ENCODE measurements around the gene VSIG4. TPM values are rescaled to one million over a fixed set of nuclear protein-coding genes. Genes with fewer than 3 reads are reported as not detected.
"Not testable (repeated sequence)": the region's sequence is repeated elsewhere in the genome, so short reads cannot be mapped to it uniquely, and the experiment has no call there.

VSIG4 gene
- polyA plus RNA-seq (2011; rRNA removed) (not detected in 2 replicates), polyA minus RNA-seq (2011; rRNA and poly(A)+ RNA removed) (not detected in 2 replicates)

- H3K27me3 ChIP-seq (ENCODE audit: control insufficient read depth, insufficient read depth, low read length) = no peaks in the 10 kb centered on the region
- POLR2A ChIA-PET = no interaction called here
- CTCF ChIA-PET = no interaction called here
- TF ChIP-seq CTCF (IDR thresholded peaks at IDR 0.05; ENCODE audit: insufficient read depth, low read depth, low read length) = no peak
- no peak within 1 kb of the TSS for H3K4me3 ChIP-seq (ENCODE audit: low read depth, low read length)
- no peaks in the 10 kb centered on the region for H3K36me3 ChIP-seq (ENCODE audit: control insufficient read depth, insufficient read depth, low read length)
- no peak for DNase-seq (ENCODE audit: low read depth)
Observed at GRCh38 chrX:66039944-66040343, at the start of gene VSIG4. Gene VSIG4, minus strand, starts transcription at chrX:66040080. Its CDS starts 82 bp downstream, at chrX:66039998.

DNA sequence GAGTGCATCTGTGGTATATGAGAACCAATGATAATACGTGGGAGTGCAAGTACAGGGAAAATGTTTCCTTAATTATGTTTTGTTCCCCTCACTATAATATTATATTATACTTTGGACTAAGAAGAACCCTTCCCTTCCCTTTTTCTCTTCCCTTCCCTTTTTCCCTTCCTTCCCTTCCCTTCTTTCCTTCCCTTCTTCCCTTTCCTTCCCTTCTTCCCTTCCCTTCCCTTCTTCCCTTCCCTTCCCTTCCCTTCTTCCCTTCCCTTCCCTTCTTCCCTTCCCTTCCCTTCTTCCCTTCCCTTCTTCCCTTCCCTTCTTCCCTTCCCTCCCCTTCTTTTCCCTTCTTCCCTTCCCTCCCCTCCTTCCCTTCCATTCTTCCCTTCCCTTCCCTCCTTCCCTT, 36.9 kb upstream of the VSIG4 start:
- ChIA-PET POLR2A (no interaction called here), CTCF (no interaction called here)
- no peak overlapping the region for H3K4me3 ChIP-seq (ENCODE audit: low read depth, low read length)

GRCh38 chrX:66074920-66075879, 35.3 kb upstream of the VSIG4 start:
- no peak for DNase-seq (ENCODE audit: low read depth)
- POLR2A ChIA-PET = no interaction called here
- Histone ChIP-seq H3K36me3 (ENCODE audit: control insufficient read depth, insufficient read depth, low read length) (no peaks in the 10 kb centered on the region), H3K27me3 (ENCODE audit: control insufficient read depth, insufficient read depth, low read length) (no peaks in the 10 kb centered on the region), H3K4me3 (ENCODE audit: low read depth, low read length) (no peak overlapping the region)
- CTCF ChIA-PET = no interaction called here
- no peak for TF ChIP-seq CTCF (IDR thresholded peaks at IDR 0.05; ENCODE audit: insufficient read depth, low read depth, low read length)

More for the DNA sequence above, 36.9 kb upstream of the VSIG4 start:
- TF ChIP-seq CTCF (IDR thresholded peaks at IDR 0.05; ENCODE audit: insufficient read depth, low read depth, low read length) = no peak
- no peaks in the 10 kb centered on the region for H3K27me3 ChIP-seq (ENCODE audit: control insufficient read depth, insufficient read depth, low read length)
- H3K36me3 ChIP-seq (ENCODE audit: control insufficient read depth, insufficient read depth, low read length) = no peaks in the 10 kb centered on the region
- DNase-seq (ENCODE audit: low read depth) = no peak

- ChIA-PET CTCF (no interaction called here), POLR2A (no interaction called here)
- no peak overlapping the region for H3K4me3 ChIP-seq (ENCODE audit: low read depth, low read length)
- no peaks in the 10 kb centered on the region for H3K36me3 ChIP-seq (ENCODE audit: control insufficient read depth, insufficient read depth, low read length)
- no peaks in the 10 kb centered on the region for H3K27me3 ChIP-seq (ENCODE audit: control insufficient read depth, insufficient read depth, low read length)
- TF ChIP-seq CTCF (IDR thresholded peaks at IDR 0.05; ENCODE audit: insufficient read depth, low read depth, low read length) = no peak
- DNase-seq (ENCODE audit: low read depth) = no peak
Observed at GRCh38 chrX:66071126-66071525, 31.2 kb upstream of the VSIG4 start.

DNA sequence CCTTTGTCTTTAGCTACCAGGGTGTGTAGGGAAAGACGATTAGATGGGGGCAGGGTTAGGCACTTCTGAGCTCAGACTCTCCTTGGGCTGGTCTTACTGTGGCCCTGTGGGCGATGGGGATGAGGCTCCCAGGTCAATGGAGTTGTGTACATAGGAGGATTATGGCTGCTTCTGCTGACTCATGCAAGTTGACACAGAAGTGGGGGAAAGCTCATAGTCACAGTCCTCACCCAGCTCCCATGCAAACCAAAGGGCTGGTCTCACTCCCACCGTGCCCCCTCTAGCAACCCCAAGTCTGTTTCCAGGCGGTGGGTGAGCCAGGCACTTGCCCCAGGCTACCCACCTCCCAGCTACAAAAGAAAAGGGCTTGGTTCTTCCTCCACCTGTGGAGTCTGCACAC, 24.4 kb upstream of the VSIG4 start:
- H3K27me3 ChIP-seq (ENCODE audit: control insufficient read depth, insufficient read depth, low read length) = no peaks in the 10 kb centered on the region
- DNase-seq (ENCODE audit: low read depth) = no peak
- TF ChIP-seq CTCF (IDR thresholded peaks at IDR 0.05; ENCODE audit: insufficient read depth, low read depth, low read length) = no peak
- H3K4me3 ChIP-seq (ENCODE audit: low read depth, low read length) = no peak overlapping the region
- POLR2A ChIA-PET = no interaction called here
- no peaks in the 10 kb centered on the region for H3K36me3 ChIP-seq (ENCODE audit: control insufficient read depth, insufficient read depth, low read length)
- CTCF ChIA-PET = no interaction called here

GRCh38 chrX:66057019-66057418, 17.1 kb upstream of the VSIG4 start:
- POLR2A ChIA-PET; H3K36me3 ChIP-seq (ENCODE audit: control insufficient read depth, insufficient read depth, low read length); H3K27me3 ChIP-seq (ENCODE audit: control insufficient read depth, insufficient read depth, low read length); DNase-seq (ENCODE audit: low read depth); H3K4me3 ChIP-seq (ENCODE audit: low read depth, low read length); CTCF ChIA-PET: not testable (repeated sequence)
